Inflammatory macrophage (primary cell): ENCODE data around the gene NARF.
"Not testable (repeated sequence)": the region's sequence is repeated elsewhere in the genome, so short reads cannot be mapped to it uniquely, and the experiment has no call there.

Source experiments
- DNase-seq, 2 donors: peaks; one replicate each; pipeline ENCODE4 v3.0.0-alpha.2; 2020 to 2022

The NARF gene

DNA sequence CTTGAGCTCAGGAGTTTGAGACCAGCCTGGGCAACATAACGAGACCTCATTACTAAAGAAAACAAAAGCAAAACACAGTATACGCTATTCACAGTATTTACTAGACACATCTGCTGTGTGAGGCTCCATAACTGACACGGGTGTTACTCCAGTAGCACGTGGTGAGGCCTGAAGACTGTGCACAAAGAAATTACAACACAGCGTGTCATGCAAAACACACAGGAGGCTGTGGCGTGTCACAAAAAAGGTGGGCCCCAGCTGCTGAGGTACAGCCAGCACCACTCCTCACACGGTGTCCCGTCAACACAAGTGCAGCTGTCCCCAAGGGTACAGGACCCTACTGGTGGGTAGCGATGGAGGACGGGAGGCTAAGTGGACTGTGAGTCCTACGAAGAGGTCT lies 10.7 kb upstream of the NARF start:
- no peak for DNase-seq

- peak in 1 of 2 donors; percentile 48 for DNase-seq
These were observed 9.2 kb upstream of the NARF start for GRCh38 chr17:82449131-82449882.

- DNase-seq: peak in 1 of 2 donors; percentile 4
These were observed 8.6 kb upstream of the NARF start for GRCh38 chr17:82449883-82450356.

- DNase-seq: peak; percentile 96 to 97
These were observed 8.0 kb upstream of the NARF start, which contains the start of gene CYBC1 for GRCh38 chr17:82450357-82451106. Gene CYBC1 (minus strand): TSS chr17:82450752. CDS start chr17:82449254, 1,498 bp downstream.

DNA sequence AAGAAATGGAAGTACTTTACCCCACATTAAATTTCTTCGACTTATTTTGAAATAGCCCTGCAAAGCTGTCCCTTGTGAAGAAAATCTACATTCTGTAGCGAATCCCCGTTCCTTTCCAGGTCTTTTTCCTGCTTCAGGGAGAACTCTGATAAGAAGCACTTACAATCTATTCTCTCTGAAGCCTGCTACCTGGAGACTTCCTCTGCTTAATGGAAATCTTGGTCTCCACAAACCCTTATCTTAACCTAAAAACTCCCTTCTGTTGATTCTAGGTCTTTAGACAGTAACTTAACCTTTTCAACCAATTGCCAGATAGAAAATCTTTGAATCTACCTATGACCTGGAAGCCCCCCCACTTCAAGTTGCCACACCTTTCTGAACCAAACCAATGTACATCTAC lies 6.4 kb upstream of the NARF start:
- DNase-seq: no peak

DNA sequence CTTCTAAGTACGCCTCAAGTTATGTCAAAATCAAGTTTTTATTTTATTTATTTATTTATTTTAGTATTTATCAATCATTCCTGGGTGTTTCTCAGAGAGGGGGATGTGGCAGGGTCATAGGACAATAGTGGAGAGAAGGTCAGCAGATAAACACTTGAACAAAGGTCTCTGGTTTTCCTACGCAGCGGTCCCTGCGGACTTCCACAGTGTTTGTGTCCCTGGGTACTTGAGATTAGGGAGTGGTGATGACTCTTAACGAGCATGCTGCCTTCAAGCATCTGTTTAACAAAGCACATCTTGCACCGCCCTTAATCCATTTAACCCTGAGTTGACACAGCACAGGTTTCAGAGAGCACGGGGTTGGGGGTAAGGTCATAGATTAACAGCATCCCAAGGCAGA lies 5.4 kb upstream of the NARF start:
- not testable (repeated sequence) for DNase-seq

- DNase-seq: not testable (repeated sequence)
These were observed 4.8 kb upstream of the NARF start for GRCh38 chr17:82453706-82454105.

DNA sequence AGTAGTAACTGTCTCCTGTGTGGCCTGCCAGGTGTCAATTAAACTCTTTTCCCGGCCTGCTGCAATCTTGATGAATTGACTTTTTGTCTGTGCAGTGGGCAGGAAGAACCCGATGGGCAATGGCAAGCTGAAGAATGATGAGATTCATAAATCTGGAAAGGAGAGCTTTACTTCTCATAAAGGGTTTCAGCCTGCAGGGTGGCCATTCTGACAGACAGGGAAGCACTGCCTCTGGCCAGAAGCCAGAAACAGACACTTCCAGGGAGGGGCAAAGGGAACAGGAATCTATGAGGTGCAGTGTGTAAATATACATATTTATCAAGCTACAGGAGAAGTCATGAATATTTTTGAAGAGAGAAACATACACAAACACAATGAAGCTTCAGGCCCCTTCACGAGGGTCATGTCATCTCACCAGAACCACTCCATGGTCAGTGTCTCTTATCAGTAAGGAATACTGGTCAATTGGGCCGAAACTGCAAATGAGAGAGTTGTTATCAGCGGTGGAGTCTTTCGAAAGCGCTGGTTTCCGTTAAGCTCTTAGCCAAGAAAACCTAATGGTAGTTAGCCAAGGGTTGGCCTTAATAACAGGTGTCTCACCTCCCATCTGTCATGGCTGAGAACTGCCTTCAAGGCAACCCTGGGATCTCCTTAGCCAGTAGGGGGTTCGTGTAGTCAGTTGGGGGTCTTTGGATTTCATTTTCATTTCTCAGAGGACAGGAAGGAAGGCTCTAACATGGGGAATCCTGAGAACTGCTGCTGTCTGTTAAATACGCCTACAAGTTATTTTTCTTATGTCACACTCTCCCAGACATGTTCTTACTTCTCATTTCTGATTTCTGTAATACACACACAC lies 1.2 kb upstream of the NARF start:
- DNase-seq: peak; percentile 66 to 81

DNA sequence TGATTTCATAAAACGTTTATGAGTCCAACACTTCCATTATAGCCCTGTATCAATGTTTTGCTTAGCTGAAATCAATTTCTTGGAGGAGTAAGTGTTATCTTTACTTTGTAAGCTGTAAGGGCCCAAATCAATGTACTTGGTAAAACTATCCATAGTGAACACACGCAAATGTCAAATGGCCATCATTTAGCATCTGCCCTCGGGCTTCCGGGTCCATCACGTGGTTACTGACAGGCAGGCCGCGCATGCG lies 687 bp upstream of the NARF start:
- peak; percentile 92 to 95 for DNase-seq

- DNase-seq: peak; percentile 8 to 22
These were observed 414 bp downstream of the NARF start for GRCh38 chr17:82458885-82459424.

- DNase-seq: not testable (repeated sequence)
These were observed 1.4 kb downstream of the NARF start for GRCh38 chr17:82459936-82460335.

DNA sequence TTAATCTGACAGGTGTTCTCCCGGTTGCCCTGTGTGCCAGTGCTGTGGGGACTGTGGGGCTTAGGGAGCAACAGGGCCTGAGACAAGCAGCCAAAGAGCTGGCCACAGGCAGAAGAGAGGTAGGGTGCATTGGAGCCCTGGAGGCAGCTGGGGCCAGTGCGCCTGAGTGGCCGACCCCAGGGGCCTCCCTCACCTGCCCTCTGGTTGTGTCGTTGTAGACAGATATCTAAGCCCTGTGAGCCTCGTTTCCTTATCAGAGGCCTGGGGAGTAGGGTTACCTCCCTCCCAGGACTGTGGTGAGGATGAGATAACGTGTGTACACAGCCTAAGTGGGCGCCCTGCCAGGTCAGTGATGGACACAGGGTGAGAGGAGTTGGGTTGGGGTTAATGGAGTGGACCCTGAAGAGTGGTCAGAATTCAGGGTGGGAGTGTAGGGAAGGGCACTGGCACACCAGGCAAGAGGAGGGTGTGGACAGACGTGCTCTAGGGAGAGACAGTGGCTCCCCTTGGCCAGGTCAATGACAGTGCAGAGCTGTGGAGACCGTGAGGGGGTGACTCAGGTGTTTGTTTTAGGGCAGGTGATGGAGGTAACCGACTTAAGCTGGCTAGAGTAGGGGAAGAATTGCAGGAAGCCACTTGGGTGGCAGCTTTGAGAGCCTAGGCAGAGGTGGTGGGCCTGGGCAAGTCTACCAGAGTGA lies 3.4 kb downstream of the NARF start:
- no peak for DNase-seq

DNA sequence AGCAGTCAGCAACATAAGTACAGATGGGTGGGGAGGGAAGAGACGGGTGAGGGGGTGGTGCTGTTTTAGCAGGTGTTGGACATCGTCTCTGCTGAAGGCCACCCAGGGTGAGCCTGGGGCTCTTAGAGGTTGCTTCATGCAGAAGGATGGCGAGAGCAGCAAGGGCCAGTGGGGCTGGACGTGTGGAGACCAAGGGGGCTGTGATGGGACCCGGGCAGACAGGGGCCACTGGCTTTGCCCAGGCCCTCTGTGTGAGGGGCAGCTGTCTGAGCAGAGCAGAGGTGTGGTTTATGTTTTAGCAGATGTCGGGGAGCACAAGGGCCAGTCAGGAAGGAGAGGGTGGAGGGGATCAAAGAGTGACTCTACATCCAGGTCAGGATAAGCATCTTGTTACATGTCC lies 4.8 kb downstream of the NARF start:
- DNase-seq: no peak

DNA sequence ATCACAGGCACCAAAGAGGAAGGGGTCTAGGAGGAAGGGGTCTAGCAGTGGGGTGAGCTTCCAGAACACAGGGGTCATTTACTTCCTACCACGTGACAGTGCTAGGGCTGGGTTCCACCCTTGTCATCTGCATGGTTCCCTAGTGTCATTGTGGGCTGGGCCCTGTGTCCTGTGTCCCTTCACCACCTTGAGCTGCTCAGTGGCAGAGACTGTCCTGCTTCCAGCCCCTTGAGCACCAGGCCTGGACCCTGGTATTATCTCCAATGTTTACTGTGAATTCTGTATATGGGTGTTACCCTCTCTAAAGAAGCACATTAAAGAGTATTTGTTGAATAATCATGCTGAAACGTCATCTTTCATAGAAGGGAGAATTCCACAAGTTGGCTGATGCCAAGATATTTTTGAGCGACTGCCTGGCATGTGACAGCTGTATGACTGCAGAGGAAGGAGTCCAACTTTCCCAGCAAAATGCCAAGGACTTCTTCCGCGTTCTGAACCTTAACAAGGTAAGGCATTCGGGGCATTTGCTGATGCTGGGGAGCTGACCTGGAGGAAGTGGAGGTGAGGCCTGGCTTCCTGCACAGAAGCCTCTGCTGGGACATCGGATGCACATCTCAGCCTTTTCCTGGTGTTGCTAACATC lies 5.5 kb downstream of the NARF start:
- DNase-seq: no peak

- DNase-seq: no peak
These were observed 6.0 kb downstream of the NARF start for GRCh38 chr17:82464567-82464929.

- peak in 1 of 2 donors; percentile 41 for DNase-seq
These were observed 6.6 kb downstream of the NARF start for GRCh38 chr17:82465023-82465603.

- no peak for DNase-seq
These were observed 10.2 kb downstream of the NARF start for GRCh38 chr17:82468692-82469091.

- no peak for DNase-seq
These were observed 11.5 kb downstream of the NARF start for GRCh38 chr17:82470065-82470464.

DNA sequence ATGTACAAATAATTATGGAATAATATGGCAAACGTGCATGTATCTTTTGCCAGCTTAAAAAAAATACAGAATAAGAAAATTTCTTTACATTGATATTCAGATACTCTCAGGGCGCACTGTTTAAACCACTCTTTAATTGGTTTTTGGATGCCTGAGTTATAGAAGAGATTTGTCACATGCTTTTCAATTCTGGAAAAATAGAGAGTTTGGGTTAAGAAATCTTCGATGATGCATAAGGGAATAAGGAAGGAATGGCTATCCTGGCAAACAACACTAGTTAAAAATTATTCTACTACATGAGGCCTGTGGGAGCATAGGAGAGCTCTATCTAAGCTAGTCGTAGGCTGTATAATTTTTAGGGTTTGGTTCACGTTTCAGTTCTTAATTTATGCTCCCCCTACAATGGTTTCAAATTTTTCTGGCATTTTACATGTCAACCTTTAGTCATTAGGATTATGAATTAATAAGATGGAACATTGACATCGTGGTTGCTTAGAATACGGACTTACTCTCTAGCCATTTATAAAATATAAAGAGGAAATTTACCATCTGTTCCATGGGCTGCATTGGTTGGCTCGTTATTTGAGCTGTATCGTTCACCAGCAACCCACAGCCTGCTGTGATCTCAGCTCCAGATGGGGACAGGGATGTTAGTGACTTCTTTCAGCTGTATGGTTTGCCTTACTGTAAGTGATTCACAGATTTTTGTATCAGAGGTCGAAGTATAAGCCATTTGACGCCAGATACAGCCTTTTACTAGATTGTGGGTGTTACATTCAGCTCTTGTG lies 15.9 kb downstream of the NARF start:
- DNase-seq: no peak

DNA sequence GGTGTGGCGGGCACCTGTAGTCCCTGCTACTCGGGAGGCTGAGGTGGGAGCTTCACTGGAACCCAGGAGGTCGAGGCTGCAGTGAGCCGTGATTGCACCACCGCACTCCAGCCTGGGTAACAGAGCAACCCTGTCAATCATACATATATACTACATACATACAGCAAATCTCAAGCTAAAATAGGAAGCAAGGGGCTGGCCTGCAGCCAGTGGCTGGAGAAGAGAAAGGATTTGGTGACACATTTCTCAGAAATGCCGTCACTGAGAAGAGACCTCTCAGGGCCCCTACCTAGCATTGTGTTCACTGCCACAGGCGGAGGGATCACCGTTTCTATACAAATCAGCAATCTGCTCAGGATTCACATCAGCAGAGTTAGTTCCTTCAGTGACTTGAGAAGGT lies 16.9 kb downstream of the NARF start:
- DNase-seq: no peak

GRCh38 chr17:82477934-82478333 lies 19.4 kb downstream of the NARF start:
- no peak for DNase-seq
